A549 treated with Mapracorat at 1 μM for 4 hours (cell line): Measurements from ENCODE around the gene SYNJ2BP. TPM values are rescaled to one million over a fixed set of nuclear protein-coding genes. Genes with fewer than 3 reads are reported as not detected.

ENCODE experiments used
- total RNA-seq: library from RNA; stranded (reverse); fragments of 200-300 nt; extraction: Qiagen RNA extraction; gene quantifications from 5 replicates; pipeline ENCODE4 v1.2.3, GENCODE V29; 2022

The SYNJ2BP gene
- total RNA-seq, result 8.1 to 12.8 TPM (median 9.7 TPM) in 5 replicates

GRCh38 chr14:70416725-70417349, at the start of gene SYNJ2BP:
Gene SYNJ2BP, minus strand, starts transcription at chr14:70417090. Its CDS starts 127 bp downstream, at chr14:70416963.

GRCh38 chr14:70451874-70452273, 35.0 kb upstream of the SYNJ2BP start, which contains the start of gene ADAM21:
Gene ADAM21, plus strand, starts transcription at chr14:70452174. Its CDS starts 5,326 bp downstream, at chr14:70457500.

Other genes starting within 250 kb of the SYNJ2BP start
- gene SLC8A3, start 228.1 kb downstream of the SYNJ2BP start, total RNA-seq, result not detected in 5 replicates
- gene COX16, start 57.4 kb downstream of the SYNJ2BP start, total RNA-seq, result 52.7 to 73.8 TPM (median 55.4 TPM) in 5 replicates
- 0.06 TPM in 2 of 5 replicates, not detected in the others for gene ADAM21, start 35.1 kb upstream of the SYNJ2BP start, total RNA-seq
- not detected in 5 replicates for gene ADAM20, start 117.9 kb upstream of the SYNJ2BP start, total RNA-seq
- 39.4 to 50.8 TPM (median 44.6 TPM) in 5 replicates for gene MED6, start 183.6 kb upstream of the SYNJ2BP start, total RNA-seq
- gene TTC9, start 224.8 kb upstream of the SYNJ2BP start, total RNA-seq, result 2.5 to 3.0 TPM (median 2.8 TPM) in 5 replicates